Measurements from ENCODE around the gene PRAF2.

Gene PRAF2

DNA sequence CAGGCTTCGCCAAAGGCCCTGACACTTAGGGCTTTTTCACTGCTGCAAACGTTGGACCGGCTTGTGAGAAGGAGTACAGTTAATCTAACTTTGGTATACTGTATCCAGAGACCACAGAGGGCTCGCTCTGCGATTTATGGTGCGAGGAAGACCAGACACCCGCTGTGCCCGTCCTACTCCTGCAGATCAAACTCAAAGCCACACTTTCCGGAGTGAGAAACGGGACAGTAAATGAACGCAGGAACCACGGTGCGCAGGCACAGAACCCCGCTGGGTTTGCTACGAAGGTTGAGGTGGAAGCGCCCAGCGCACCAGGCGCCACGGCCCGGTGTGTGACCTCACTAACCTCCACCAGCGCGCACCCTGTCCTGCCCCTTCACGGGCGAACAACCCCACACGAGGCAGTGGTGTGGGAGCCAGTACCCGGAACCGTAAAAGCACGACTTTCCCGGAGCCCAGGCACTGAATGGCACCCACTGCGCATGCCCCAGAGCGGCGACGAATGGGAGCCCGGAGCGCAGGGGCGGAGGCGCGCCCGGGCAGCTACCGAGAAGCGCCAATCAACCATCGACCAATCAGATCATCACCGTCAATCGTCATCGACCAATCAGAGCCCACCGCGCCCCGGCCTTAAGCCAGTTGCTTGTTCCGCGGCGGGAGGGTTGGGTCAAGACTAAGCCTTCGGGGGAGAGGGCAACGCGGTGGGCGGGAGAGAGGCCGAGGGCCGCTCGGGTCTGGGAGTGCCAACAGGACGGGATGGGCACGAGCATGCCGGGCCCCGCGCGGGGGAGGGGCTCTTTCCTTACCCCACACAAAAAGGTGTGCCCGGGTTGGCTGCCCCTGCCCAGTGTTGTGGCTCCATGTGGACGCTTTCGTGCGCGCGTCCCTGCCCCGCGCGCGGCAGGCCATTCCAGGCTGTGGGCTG lies 27.2 kb upstream of the PRAF2 start:
- Mint-ChIP-seq H3K9me3 (no peaks in the 10 kb centered on the region), H3K4me3 (peak overlapping the region; percentile 91)

DNA sequence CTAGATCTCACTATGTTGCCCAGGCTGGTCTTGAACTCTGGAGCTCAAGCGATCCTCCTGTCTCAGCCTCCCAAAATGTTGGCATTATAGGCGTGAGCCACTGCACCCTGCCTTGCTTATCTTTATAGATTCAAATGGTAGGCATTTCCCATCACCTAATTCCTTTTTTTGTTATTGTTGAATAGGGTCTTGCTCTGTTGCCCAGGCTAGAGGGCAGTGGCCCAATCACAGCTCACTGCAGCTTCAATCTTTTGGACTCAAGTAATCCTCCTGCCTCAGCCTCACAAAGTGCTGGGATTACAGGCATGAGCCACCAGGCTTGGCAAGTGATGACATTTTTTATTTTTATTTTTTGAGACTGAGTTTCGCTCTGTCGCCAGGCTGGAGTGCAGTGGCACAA lies 22.6 kb upstream of the PRAF2 start:
- Mint-ChIP-seq H3K4me1 (ENCODE audit: low read depth) (no peaks in the 10 kb centered on the region), H3K27ac (no peak overlapping the region), H3K36me3 (ENCODE audit: low read depth) (no peaks in the 10 kb centered on the region), H3K4me3 (no peak overlapping the region), H3K27me3 (ENCODE audit: low read depth) (no peaks in the 10 kb centered on the region), H3K9me3 (no peaks in the 10 kb centered on the region)
- DNase-seq (ENCODE audit: low spot score), result no peak

More for the DNA sequence above, 27.2 kb upstream of the PRAF2 start:
- H3K4me1 Mint-ChIP-seq (ENCODE audit: low read depth), result peaks cover 4% of the 10 kb centered on the region
- H3K36me3 Mint-ChIP-seq (ENCODE audit: low read depth), result no peaks in the 10 kb centered on the region
- H3K27ac Mint-ChIP-seq, result peak overlapping the region; percentile 87
- DNase-seq (ENCODE audit: low spot score), result peak; percentile 89
- H3K27me3 Mint-ChIP-seq (ENCODE audit: low read depth), result no peaks in the 10 kb centered on the region

DNA sequence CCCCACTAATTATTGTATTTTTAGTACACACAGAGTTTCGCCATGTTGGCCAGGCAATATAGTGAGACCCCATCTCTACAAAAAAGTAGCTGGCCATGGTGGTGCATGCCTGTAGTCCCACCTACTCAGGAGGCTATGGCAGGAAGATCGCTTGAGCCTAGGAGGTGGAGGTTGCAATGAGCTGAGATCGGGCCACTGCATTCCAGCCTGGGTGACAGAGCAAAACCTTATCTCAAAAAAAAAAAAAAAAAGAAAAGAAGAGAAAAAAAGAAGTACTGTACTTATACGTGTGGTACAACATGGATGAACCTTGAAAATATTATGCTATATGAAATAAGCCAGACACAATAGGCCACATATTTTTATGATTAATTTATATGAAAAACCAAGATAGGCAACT lies 15.8 kb upstream of the PRAF2 start:
- Mint-ChIP-seq H3K36me3 (ENCODE audit: low read depth) (no peaks in the 10 kb centered on the region), H3K27me3 (ENCODE audit: low read depth) (no peaks in the 10 kb centered on the region), H3K27ac (no peak overlapping the region), H3K4me3 (no peak overlapping the region), H3K4me1 (ENCODE audit: low read depth) (no peaks in the 10 kb centered on the region), H3K9me3 (no peaks in the 10 kb centered on the region)
- no peak for DNase-seq (ENCODE audit: low spot score)

DNA sequence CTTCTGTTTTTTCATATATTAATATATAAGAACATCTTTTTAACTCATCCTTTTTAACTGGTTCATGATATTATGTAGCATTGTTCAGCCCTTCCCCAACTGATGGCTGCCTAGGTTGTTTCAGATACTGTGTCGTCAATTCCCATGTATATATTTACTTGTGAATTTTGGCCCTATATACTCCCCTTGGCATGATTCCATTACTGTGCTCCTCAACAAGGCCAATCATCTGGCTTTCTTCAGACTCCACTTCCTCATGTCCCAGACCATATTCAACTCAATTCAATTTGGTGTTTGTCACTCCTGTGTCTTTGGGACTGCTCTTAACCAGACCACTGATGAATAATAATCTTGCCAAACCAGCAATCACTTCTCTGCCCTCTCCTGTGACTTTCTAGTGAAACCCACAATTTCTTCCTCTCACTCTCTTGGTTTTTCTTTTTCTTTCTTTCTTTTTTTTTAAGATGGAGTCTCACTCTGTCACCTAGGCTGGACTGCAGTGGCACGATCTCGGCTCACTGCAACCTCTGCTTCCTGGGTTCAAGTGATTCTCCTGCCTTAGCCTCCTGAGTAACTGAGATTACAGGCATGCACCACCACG lies 8.6 kb upstream of the PRAF2 start:
- Mint-ChIP-seq H3K9me3 (no peaks in the 10 kb centered on the region), H3K27me3 (ENCODE audit: low read depth) (no peaks in the 10 kb centered on the region), H3K27ac (peak overlapping the region; percentile 13), H3K36me3 (ENCODE audit: low read depth) (peaks cover 6% of the 10 kb centered on the region), H3K4me1 (ENCODE audit: low read depth) (peaks cover 15% of the 10 kb centered on the region), H3K4me3 (peak overlapping the region; percentile 5)
- DNase-seq (ENCODE audit: low spot score), result no peak

DNA sequence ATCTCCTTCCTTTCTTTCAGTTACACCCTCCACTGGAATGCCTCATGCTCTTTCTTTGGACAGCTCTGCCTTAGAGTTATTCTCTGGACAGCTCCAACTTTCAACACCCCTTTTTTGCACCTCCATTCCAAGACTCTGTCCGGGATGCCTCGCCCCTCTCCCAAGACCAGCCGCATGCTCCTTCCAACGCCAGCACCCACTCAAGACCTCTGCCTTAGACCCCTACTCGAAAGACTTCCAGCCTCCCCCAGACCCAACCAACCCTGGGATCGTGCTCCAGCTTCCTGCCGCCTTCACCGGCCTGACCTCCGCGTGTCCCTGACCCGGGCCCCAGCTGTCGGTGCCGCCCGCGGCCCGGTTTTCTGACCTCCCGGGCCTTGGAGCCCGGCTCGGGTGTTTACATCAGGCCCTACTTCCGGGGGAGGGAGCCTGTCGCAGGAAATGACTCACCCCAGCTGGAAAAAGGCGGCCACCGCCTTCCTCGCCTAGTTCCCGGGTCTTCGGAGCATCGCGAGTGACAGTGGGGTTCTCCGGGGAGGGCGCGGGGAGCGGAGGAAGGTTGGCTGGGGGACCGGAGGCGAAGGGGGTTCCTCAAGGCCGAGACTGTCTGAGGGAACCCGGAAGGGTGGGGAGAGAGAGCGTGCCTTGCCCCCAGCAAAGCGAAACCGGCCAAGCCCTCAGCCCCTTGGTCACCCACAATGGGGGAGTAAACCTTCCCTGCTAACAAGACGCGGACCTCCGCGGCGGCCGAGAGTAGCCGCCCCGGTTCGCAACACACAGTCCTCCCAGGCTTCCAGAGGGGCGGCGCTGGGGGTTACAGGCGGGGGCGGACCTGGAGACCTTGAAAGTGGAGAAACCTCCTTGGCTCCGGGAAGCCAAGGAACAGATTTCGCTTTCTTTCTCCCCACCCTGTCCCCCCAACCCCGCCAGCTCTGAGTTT lies 6.0 kb upstream of the PRAF2 start, which contains the start of gene WDR45:
Gene WDR45 (minus strand): TSS at position 399 of the 940 bp plus-strand sequence. CDS start 1,792 bp downstream, outside the sequence.
- peak; percentile 66 for DNase-seq (ENCODE audit: low spot score)
- H3K9me3 Mint-ChIP-seq, result no peaks in the 10 kb centered on the region
- peak within 1 kb of the TSS; percentile 99 for H3K27ac Mint-ChIP-seq
- H3K36me3 Mint-ChIP-seq (ENCODE audit: low read depth), result peaks cover 6% of the 10 kb centered on the region
- no peaks in the 10 kb centered on the region for H3K27me3 Mint-ChIP-seq (ENCODE audit: low read depth)
- H3K4me1 Mint-ChIP-seq (ENCODE audit: low read depth), result peaks cover 15% of the 10 kb centered on the region
- H3K4me3 Mint-ChIP-seq, result peak within 1 kb of the TSS; percentile 95

DNA sequence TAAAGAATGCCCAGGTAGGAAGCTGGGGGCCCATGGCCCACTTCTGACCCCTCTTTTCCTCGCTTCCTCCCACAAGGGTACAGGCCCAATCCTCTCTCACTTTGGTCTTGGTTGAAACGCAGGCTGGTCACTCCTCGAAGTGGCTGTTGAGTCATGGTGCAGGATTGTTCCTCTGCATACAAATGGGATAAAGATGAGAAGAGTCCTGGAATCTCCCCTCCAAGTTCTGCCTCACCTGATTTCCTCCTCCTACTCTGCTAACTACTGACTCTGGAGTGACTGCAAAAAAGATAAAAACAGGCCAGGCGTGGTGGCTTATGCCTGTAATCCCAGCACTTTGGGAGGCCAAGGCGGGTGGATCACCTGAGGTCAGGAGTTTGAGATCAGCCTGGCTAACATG lies 4.1 kb upstream of the PRAF2 start:
- Mint-ChIP-seq H3K27me3 (ENCODE audit: low read depth) (no peaks in the 10 kb centered on the region), H3K27ac (no peak overlapping the region), H3K36me3 (ENCODE audit: low read depth) (peaks cover 18% of the 10 kb centered on the region), H3K9me3 (no peaks in the 10 kb centered on the region), H3K4me1 (ENCODE audit: low read depth) (peaks cover 23% of the 10 kb centered on the region), H3K4me3 (no peak overlapping the region)
- DNase-seq (ENCODE audit: low spot score), result no peak

DNA sequence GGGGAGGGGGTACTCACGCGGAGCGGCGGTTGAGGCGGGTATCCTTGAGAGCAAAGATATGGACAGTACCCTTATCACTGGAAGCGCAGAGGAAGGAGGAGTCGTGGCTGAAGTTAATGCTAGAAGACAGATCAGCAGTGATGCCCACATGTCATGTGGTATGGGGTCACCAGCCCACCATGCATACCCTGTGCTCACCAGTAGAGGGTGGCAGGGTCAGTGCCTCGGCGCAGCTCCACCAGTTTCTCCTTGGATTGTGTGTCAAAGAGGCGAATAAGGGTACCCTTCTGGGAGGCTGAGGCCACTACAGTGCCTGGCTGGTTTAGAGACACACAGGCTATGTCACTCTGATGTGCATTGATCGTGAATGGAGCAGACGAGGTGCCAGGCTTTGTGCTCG lies 1.5 kb upstream of the PRAF2 start:
- no peak for DNase-seq (ENCODE audit: low spot score)
- H3K27ac Mint-ChIP-seq, result no peak overlapping the region
- no peak overlapping the region for H3K4me3 Mint-ChIP-seq
- peaks cover 24% of the 10 kb centered on the region for H3K4me1 Mint-ChIP-seq (ENCODE audit: low read depth)
- no peaks in the 10 kb centered on the region for H3K27me3 Mint-ChIP-seq (ENCODE audit: low read depth)
- H3K9me3 Mint-ChIP-seq, result no peaks in the 10 kb centered on the region
- peaks cover 22% of the 10 kb centered on the region for H3K36me3 Mint-ChIP-seq (ENCODE audit: low read depth)

DNA sequence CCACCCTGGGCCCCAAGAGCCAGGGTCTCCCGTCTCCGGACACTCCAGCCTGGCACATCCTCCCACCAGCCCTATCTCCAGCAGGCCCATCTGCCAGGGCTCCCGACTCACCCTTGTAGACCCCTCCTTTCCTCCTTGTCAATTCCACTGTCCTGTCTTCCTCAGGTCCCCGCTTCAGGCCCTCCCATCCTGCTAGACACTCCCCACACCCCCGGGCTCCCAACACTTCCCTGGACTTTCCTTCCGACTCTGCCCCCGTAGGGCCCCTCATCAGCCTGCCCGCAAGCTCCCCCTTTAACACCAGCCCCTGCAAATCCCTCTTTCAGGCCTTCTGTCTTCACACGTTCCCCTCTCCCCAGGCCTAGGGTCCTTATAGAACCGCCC lies 1.1 kb downstream of the PRAF2 start:
- peak overlapping the region; percentile 78 for H3K27ac Mint-ChIP-seq
- H3K4me1 Mint-ChIP-seq (ENCODE audit: low read depth), result peaks cover 15% of the 10 kb centered on the region
- H3K4me3 Mint-ChIP-seq, result peak overlapping the region; percentile 83

DNA sequence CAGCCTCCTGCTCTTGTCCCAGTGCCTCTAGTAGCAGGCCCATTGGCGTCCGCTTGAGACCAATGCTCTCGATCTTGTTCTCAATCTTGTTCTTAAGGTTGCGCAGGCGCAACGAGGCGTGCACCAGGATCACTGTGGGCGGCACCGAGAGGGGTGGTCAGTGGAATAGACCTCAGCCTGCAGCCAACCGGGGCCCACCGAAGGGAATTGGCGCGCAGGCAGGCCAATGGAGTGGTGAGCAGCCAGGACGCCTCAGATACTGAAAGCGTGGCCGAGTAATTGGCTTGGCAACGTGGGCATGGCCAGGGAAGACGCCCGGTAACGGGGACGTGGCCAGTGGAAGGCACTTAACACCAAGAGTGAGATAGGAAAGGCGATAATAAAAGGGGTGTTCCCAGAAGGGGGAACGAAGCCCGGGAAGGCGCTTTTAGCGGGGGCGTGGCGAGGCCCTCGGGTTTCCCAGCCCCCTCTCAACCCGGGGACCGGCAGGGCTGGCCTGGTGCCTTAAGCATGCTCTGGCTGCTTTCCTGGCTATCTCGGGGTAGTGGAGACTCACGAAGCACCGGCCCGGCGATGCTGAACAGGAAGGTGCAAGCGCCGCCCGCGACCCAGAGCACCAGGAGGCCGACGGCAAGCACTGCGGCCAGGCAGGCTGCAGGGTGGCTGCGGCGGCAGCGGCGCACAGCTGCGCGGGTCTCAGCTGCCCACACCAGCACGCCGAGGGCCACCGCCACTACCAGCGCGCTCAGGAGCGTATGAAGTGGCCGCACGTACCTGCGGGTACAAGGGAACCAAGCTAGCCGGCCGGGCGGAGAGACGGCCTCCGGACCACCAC lies 1.7 kb downstream of the PRAF2 start:
- H3K9me3 Mint-ChIP-seq, result no peaks in the 10 kb centered on the region
- H3K27ac Mint-ChIP-seq, result no peak overlapping the region
- DNase-seq (ENCODE audit: low spot score), result no peak
- H3K4me1 Mint-ChIP-seq (ENCODE audit: low read depth), result peaks cover 15% of the 10 kb centered on the region
- peaks cover 16% of the 10 kb centered on the region for H3K36me3 Mint-ChIP-seq (ENCODE audit: low read depth)
- no peaks in the 10 kb centered on the region for H3K27me3 Mint-ChIP-seq (ENCODE audit: low read depth)
- peak overlapping the region; percentile 51 for H3K4me3 Mint-ChIP-seq

More for the DNA sequence above, 1.1 kb downstream of the PRAF2 start:
- no peaks in the 10 kb centered on the region for H3K9me3 Mint-ChIP-seq
- no peaks in the 10 kb centered on the region for H3K27me3 Mint-ChIP-seq (ENCODE audit: low read depth)
- peaks cover 16% of the 10 kb centered on the region for H3K36me3 Mint-ChIP-seq (ENCODE audit: low read depth)
- no peak for DNase-seq (ENCODE audit: low spot score)

DNA sequence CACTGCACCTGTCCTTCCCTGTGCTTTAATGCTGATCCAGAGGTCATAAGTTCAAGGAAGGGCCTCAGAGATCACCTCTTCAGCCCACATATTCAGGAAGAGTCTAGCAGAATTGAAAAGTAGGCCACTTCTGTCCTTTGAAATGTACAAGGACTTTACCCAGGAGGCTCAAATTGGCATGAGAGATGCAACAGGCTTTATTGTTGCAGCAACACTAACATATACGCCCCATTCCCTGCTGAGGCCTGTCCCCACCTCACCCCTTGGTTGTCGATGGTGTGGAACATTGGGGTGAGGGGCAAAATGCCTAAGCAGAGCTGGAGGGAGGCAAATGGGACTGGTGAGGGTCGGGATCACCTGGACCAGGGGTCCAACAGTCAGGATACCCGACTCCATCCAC lies 2.8 kb downstream of the PRAF2 start:
- no peak overlapping the region for H3K4me3 Mint-ChIP-seq
- no peak overlapping the region for H3K27ac Mint-ChIP-seq
- H3K4me1 Mint-ChIP-seq (ENCODE audit: low read depth), result peaks cover 15% of the 10 kb centered on the region
- H3K9me3 Mint-ChIP-seq, result no peaks in the 10 kb centered on the region
- DNase-seq (ENCODE audit: low spot score), result no peak
- no peaks in the 10 kb centered on the region for H3K27me3 Mint-ChIP-seq (ENCODE audit: low read depth)
- peaks cover 16% of the 10 kb centered on the region for H3K36me3 Mint-ChIP-seq (ENCODE audit: low read depth)

DNA sequence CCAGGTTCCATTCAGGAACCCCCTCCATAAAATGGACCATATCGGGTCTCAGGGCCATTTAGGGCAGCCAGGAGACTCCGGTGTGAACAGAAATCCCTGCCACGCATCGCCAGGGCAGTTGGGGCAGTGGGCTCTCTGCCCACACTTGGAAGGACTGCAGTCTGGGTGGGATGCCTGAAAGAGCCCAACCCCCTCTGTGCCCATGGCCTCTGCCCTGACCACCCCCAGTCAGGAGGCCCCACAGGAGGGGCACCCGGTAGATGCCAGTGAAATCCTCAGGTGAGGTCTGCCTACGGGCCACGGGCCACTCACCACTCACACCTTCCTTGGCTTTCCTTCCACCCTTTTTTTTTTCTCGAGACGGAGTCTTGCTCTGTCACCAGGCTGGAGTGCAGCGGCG lies 4.8 kb downstream of the PRAF2 start:
- DNase-seq (ENCODE audit: low spot score), result no peak
- Mint-ChIP-seq H3K27ac (no peak overlapping the region), H3K27me3 (ENCODE audit: low read depth) (no peaks in the 10 kb centered on the region), H3K9me3 (no peaks in the 10 kb centered on the region), H3K36me3 (ENCODE audit: low read depth) (peaks cover 10% of the 10 kb centered on the region), H3K4me3 (no peak overlapping the region), H3K4me1 (ENCODE audit: low read depth) (peaks cover 11% of the 10 kb centered on the region)

DNA sequence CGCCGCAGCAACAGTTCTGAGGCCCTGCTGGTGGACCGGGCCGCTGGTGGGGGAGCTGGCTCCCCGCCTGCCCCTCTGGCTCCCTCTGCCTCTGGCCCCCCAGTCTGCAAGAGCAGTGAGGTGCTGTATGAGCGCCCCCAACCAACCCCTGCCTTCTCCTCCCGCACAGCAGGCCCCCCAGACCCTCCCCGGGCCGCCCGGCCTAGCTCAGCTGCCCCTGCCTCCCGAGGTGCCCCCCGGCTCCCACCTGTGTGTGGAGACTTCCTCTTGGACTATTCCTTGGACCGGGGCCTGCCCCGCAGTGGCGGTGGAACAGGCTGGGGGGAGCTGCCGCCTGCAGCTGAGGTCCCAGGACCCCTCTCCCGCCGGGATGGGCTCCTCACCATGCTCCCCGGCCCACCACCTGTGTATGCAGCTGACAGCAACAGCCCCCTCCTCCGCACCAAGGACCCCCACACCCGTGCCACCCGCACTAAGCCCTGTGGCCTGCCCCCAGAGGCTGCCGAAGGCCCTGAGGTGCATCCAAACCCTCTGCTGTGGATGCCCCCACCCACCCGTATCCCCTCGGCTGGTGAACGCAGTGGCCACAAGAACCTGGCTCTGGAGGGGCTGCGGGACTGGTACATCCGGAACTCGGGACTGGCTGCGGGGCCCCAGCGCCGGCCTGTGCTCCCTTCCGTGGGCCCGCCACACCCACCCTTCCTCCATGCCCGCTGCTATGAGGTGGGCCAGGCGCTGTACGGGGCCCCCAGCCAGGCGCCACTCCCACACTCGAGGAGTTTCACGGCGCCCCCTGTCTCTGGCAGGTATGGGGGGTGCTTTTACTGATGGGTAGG lies 6.3 kb downstream of the PRAF2 start:
- Mint-ChIP-seq H3K27ac (no peak overlapping the region), H3K4me1 (ENCODE audit: low read depth) (peaks cover 2% of the 10 kb centered on the region)

More for the DNA sequence above, 6.3 kb downstream of the PRAF2 start:
- H3K27me3 Mint-ChIP-seq (ENCODE audit: low read depth), result no peaks in the 10 kb centered on the region
- no peak overlapping the region for H3K4me3 Mint-ChIP-seq
- H3K9me3 Mint-ChIP-seq, result no peaks in the 10 kb centered on the region
- DNase-seq (ENCODE audit: low spot score), result no peak
- no peaks in the 10 kb centered on the region for H3K36me3 Mint-ChIP-seq (ENCODE audit: low read depth)
